Thoracic aorta (tissue), 2 donors: ENCODE data around the gene MRPS10. TPM values are rescaled to one million over a fixed set of nuclear protein-coding genes. Genes with fewer than 3 reads are reported as not detected.

Source experiments
- ATAC-seq: fragments of 150-250 bp; one replicate; pipeline ENCODE4 v1.8.0; 2017; ENCODE audit warnings: low read depth; ENCODE audit not compliant: insufficient number of reproducible peaks, low FRiP score
- DNase-seq: peaks from one replicate; pipeline ENCODE4 v3.0.0-alpha.2; 2020; ENCODE audit warnings: low spot score
- H3K27ac ChIP-seq, 2 donors: fragments of 200-600 bp; sonication (generic); 1 replicate in 1 of 2; 2 replicates in 1 of 2; pipeline ENCODE4 v1.5.1; 2016; ENCODE audit warnings: mild to moderate bottlenecking in 2 of 2, moderate library complexity in 2 of 2
- H3K27me3 ChIP-seq: fragments of 200-600 bp; sonication (generic); replicated peaks from 2 replicates; pipeline ENCODE4 v1.6.0; 2016; ENCODE audit warnings: mild to moderate bottlenecking; ENCODE audit not compliant: insufficient read depth
- H3K36me3 ChIP-seq: fragments of 200-600 bp; sonication (generic); one replicate; pipeline ENCODE4 v1.5.1; 2016
- H3K4me1 ChIP-seq, 2 donors: fragments of 200-600 bp; sonication (generic); 1 replicate in 1 of 2; 2 replicates in 1 of 2; pipeline versions ENCODE4 v1.5.1 to v1.6.0; 2016; ENCODE audit warnings: low read depth in 2 of 2, mild to moderate bottlenecking in 1 of 2; ENCODE audit not compliant: control insufficient read depth in 1 of 2
- H3K4me3 ChIP-seq: fragments of 200-600 bp; sonication (generic); 2 replicates; pipeline ENCODE4 v1.5.1; 2016; ENCODE audit warnings: mild to moderate bottlenecking
- H3K9me3 ChIP-seq: fragments of 200-600 bp; sonication (generic); 2 replicates; pipeline ENCODE4 v1.5.1; 2016
- CTCF ChIP-seq: fragments of 200-600 bp; sonication (generic); IDR thresholded peaks from one replicate; pipeline ENCODE4 v1.5.1; 2019; ENCODE audit warnings: antibody characterized with exemption
- total RNA-seq, 2 donors: library from RNA; depleted of rRNA; stranded (reverse); fragments of >200 nt; gene quantifications; one replicate each; pipeline versions ENCODE4 v1.1.0 to v1.2.3, GENCODE V29; 2016

The MRPS10 gene
- total RNA-seq, 2 donors from 2014 or later = 23.0 to 30.0 TPM

GRCh38 chr6:42239333-42239732 is 21.7 kb upstream of the MRPS10 start:
- ATAC-seq = no peak
- TF ChIP-seq CTCF = no peak

GRCh38 chr6:42237857-42238256 is 20.2 kb upstream of the MRPS10 start:
- Histone ChIP-seq H3K27ac (no peak overlapping the region), H3K4me3 (no peak overlapping the region), H3K27me3 (no peaks in the 10 kb centered on the region), H3K4me1 (no peaks in the 10 kb centered on the region), H3K9me3 (no peaks in the 10 kb centered on the region), H3K36me3 (peaks cover 6% of the 10 kb centered on the region)
- no peak for DNase-seq
- TF ChIP-seq CTCF = no peak
- ATAC-seq = no peak

More at GRCh38 chr6:42239333-42239732, 21.7 kb upstream of the MRPS10 start:
- H3K27me3 ChIP-seq = no peaks in the 10 kb centered on the region
- no peak overlapping the region for H3K4me3 ChIP-seq
- no peak for DNase-seq
- no peaks in the 10 kb centered on the region for H3K4me1 ChIP-seq
- peaks cover 6% of the 10 kb centered on the region for H3K36me3 ChIP-seq
- H3K27ac ChIP-seq = no peak overlapping the region
- H3K9me3 ChIP-seq = no peaks in the 10 kb centered on the region

- no peak for DNase-seq
- Histone ChIP-seq H3K9me3 (no peaks in the 10 kb centered on the region), H3K4me3 (no peak overlapping the region), H3K4me1 (no peaks in the 10 kb centered on the region), H3K27ac (no peak overlapping the region), H3K27me3 (no peaks in the 10 kb centered on the region), H3K36me3 (peaks cover 3% of the 10 kb centered on the region)
- TF ChIP-seq CTCF = no peak
- ATAC-seq = no peak
These were observed 19.2 kb upstream of the MRPS10 start for GRCh38 chr6:42236682-42237473.

GRCh38 chr6:42236030-42236429 is 18.4 kb upstream of the MRPS10 start:
- Histone ChIP-seq H3K27ac (no peak overlapping the region), H3K4me1 (no peaks in the 10 kb centered on the region), H3K9me3 (no peaks in the 10 kb centered on the region), H3K4me3 (no peak overlapping the region), H3K36me3 (peaks cover 3% of the 10 kb centered on the region), H3K27me3 (no peaks in the 10 kb centered on the region)
- DNase-seq (no peak), ATAC-seq (no peak)
- TF ChIP-seq CTCF = no peak

DNA sequence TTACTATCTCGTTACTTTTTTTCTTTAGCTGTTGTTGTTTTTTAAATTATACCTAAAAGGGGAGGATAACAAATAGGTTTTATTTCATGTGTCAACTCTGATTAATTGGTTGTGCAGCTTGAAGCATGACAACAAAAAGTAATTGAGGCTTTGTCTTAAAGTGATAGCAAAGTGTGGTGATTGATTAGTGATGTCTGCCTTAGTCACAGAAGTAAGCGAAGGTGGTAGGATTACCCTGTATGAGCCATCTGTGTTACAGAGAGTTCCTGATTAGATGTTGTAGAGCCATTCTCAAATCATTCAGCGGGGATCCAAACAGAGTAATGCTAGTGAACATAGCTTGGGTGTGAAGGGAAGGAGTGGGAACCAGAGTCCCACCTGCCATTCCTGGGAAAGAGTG is 14.4 kb upstream of the MRPS10 start:
- no peak for ATAC-seq

More for the DNA sequence above, 14.4 kb upstream of the MRPS10 start:
- H3K9me3 ChIP-seq = no peaks in the 10 kb centered on the region
- H3K36me3 ChIP-seq = peaks cover 7% of the 10 kb centered on the region
- no peaks in the 10 kb centered on the region for H3K27me3 ChIP-seq
- no peaks in the 10 kb centered on the region for H3K4me1 ChIP-seq
- no peak for DNase-seq
- H3K4me3 ChIP-seq = no peak overlapping the region
- no peak for TF ChIP-seq CTCF
- no peak overlapping the region for H3K27ac ChIP-seq
